ENCODE data around the gene HARBI1. TPM values are rescaled to one million over a fixed set of nuclear protein-coding genes. Genes with fewer than 3 reads are reported as not detected.

The HARBI1 gene
- total RNA-seq (1 to 10 TPM; 7.2 to 9.4 TPM), polyA plus RNA-seq (10 to 100 TPM in 1 of 2 donors, 1 to 10 TPM in 1; 8.7 to 10.6 TPM)

- DNase-seq: peak; percentile 92 to 95 (median 93)
- peak within 1 kb of the TSS; percentile 99 for H3K27ac ChIP-seq (ENCODE audit: low read depth, low read length)
- H3K36me3 ChIP-seq (ENCODE audit: insufficient read depth, low read length): peaks cover 6% of the 10 kb centered on the region
- H3K36me3 Mint-ChIP-seq: peaks cover 7 to 34% of the 10 kb centered on the region in 2 donors
- peaks cover 51% of the 10 kb centered on the region for H3K4me1 ChIP-seq (ENCODE audit: insufficient read depth, low read length)
- H3K9me3 ChIP-seq (ENCODE audit: control insufficient read depth in 1 of 2, low read length in 2 of 2): no peaks in the 10 kb centered on the region
- intact Hi-C loops (cut with micrococcal nuclease): loop anchor here (1.0 to 5.0 kb wide), 7 partner anchors 23 to 270 kb away; partner anchors contain the start of genes AMBRA1, ARHGAP1 and DGKZ
- H3K27me3 ChIP-seq (ENCODE audit: insufficient read depth, low read length): no peaks in the 10 kb centered on the region
- peak within 1 kb of the TSS; percentile 94 to 99 for H3K4me3 ChIP-seq (ENCODE audit: low read length in 2 of 2)
- H3K4me1 Mint-ChIP-seq: peaks cover 25 to 60% (median 41%) of the 10 kb centered on the region in 4 donors
- no peaks in the 10 kb centered on the region for H3K27me3 Mint-ChIP-seq
- H3K9me3 Mint-ChIP-seq: no peaks in the 10 kb centered on the region
- H3K27ac Mint-ChIP-seq: peak within 1 kb of the TSS; percentile 98 to 100 (median 99)
- POLR2A ChIA-PET (ENCODE audit: partially characterized antibody): interaction anchor here (0.6 to 4.0 kb wide), 15 partner anchors 8 to 497 kb away, joined by 3 to 27 read pairs (median 4); partner anchors contain the start of genes AMBRA1, ARHGAP1, PHF21A and ZNF408
- CTCF ChIA-PET (ENCODE audit: partially characterized antibody): interaction anchor here (0.6 to 3.2 kb wide), 21 partner anchors 11 to 1511 kb away, joined by 3 to 29 read pairs (median 4); partner anchors contain the start of genes AMBRA1, ARHGAP1 and ZNF408
- H3K4me3 Mint-ChIP-seq: peak within 1 kb of the TSS; percentile 93 to 100 (median 99)
Observed at GRCh38 chr11:46617134-46617971, at the start of gene HARBI1, which contains the start of gene ATG13. Gene HARBI1, minus strand, starts transcription at chr11:46617227. Its CDS starts 990 bp downstream, at chr11:46616237. Gene ATG13, plus strand, starts transcription at chr11:46617553. Its CDS starts 26,739 bp downstream, at chr11:46644292.

GRCh38 chr11:46666516-46666915, 49.5 kb upstream of the HARBI1 start:
- intact Hi-C loops (cut with micrococcal nuclease): no loop called here
- H3K27ac ChIP-seq (ENCODE audit: low read depth, low read length): no peak overlapping the region
- ChIA-PET POLR2A (ENCODE audit: partially characterized antibody) (interaction anchor here (1.1 kb wide), 1 partner anchor 8 kb away, joined by 3 read pairs; no protein-coding TSS in a partner anchor), CTCF (ENCODE audit: partially characterized antibody) (no interaction called here)
- no peaks in the 10 kb centered on the region for H3K9me3 ChIP-seq (ENCODE audit: control insufficient read depth in 1 of 2, low read length in 2 of 2)
- no peaks in the 10 kb centered on the region for H3K27me3 Mint-ChIP-seq
- peaks cover 66% of the 10 kb centered on the region for H3K36me3 ChIP-seq (ENCODE audit: insufficient read depth, low read length)
- no peak for DNase-seq
- H3K27ac Mint-ChIP-seq: peak overlapping the region in 4 of 7 donors; percentile 42 to 75 (median 56)
- no peak overlapping the region for H3K4me3 ChIP-seq (ENCODE audit: low read length in 2 of 2)
- peaks cover 0 to 1% (median 0%) of the 10 kb centered on the region in 8 donors for H3K9me3 Mint-ChIP-seq
- H3K27me3 ChIP-seq (ENCODE audit: insufficient read depth, low read length): no peaks in the 10 kb centered on the region
- H3K36me3 Mint-ChIP-seq: peaks cover 46 to 82% of the 10 kb centered on the region in 2 donors
- H3K4me3 Mint-ChIP-seq: no peak overlapping the region
- peaks cover 15 to 33% (median 24%) of the 10 kb centered on the region in 4 donors for H3K4me1 Mint-ChIP-seq
- peaks cover 27% of the 10 kb centered on the region for H3K4me1 ChIP-seq (ENCODE audit: insufficient read depth, low read length)

DNA sequence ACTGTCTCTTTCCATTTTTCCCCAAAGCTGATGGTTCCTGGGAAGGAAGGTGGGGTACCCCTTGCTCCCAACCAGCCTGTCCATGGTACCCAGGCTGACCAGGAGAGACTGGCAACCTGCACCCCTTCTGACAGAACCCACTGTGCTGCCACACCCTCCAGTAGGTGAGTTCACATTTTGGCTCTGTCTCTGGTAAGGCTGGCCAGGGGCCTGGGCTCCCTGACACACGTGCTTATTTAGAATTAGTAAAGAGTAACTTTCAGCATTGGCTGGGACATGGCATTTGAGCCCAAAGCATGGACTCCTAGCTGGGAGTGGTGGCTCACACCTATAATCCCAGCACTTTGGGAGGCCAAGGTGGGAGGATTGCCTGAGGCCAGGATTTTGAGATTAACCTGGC, 48.3 kb upstream of the HARBI1 start:
- peaks cover 15% of the 10 kb centered on the region for H3K4me1 ChIP-seq (ENCODE audit: insufficient read depth, low read length)
- Mint-ChIP-seq H3K36me3 (peaks cover 46 to 80% of the 10 kb centered on the region in 2 donors), H3K27me3 (no peaks in the 10 kb centered on the region), H3K4me1 (peaks cover 7 to 22% (median 15%) of the 10 kb centered on the region in 4 donors), H3K4me3 (no peak overlapping the region), H3K27ac (peak overlapping the region in 1 of 7 donors; percentile 29), H3K9me3 (peaks cover 0 to 1% (median 0%) of the 10 kb centered on the region in 8 donors)
- H3K4me3 ChIP-seq (ENCODE audit: low read length in 2 of 2): no peak overlapping the region
- intact Hi-C loops (cut with micrococcal nuclease): no loop called here
- CTCF ChIA-PET (ENCODE audit: partially characterized antibody): no interaction called here
- POLR2A ChIA-PET (ENCODE audit: partially characterized antibody): interaction anchor here (1.1 kb wide), 2 partner anchors 9 to 34 kb away, joined by 3 read pairs; partner anchors contain the start of gene ARHGAP1
- no peak for DNase-seq
- no peaks in the 10 kb centered on the region for H3K9me3 ChIP-seq (ENCODE audit: control insufficient read depth in 1 of 2, low read length in 2 of 2)
- no peak overlapping the region for H3K27ac ChIP-seq (ENCODE audit: low read depth, low read length)
- H3K27me3 ChIP-seq (ENCODE audit: insufficient read depth, low read length): no peaks in the 10 kb centered on the region
- H3K36me3 ChIP-seq (ENCODE audit: insufficient read depth, low read length): peaks cover 66% of the 10 kb centered on the region

GRCh38 chr11:46664612-46665011, 47.6 kb upstream of the HARBI1 start:
- Mint-ChIP-seq H3K27ac (peak overlapping the region in 3 of 7 donors; percentile 48 to 69 (median 49)), H3K36me3 (peaks cover 49 to 82% of the 10 kb centered on the region in 2 donors), H3K4me1 (peaks cover 6 to 16% (median 10%) of the 10 kb centered on the region in 4 donors), H3K9me3 (peaks cover 0 to 1% (median 0%) of the 10 kb centered on the region in 8 donors), H3K27me3 (no peaks in the 10 kb centered on the region), H3K4me3 (no peak overlapping the region)
- H3K4me3 ChIP-seq (ENCODE audit: low read length in 2 of 2): no peak overlapping the region
- no peaks in the 10 kb centered on the region for H3K27me3 ChIP-seq (ENCODE audit: insufficient read depth, low read length)
- intact Hi-C loops (cut with micrococcal nuclease): no loop called here
- POLR2A ChIA-PET (ENCODE audit: partially characterized antibody): no interaction called here
- no peak overlapping the region for H3K27ac ChIP-seq (ENCODE audit: low read depth, low read length)
- H3K36me3 ChIP-seq (ENCODE audit: insufficient read depth, low read length): peaks cover 69% of the 10 kb centered on the region
- H3K9me3 ChIP-seq (ENCODE audit: control insufficient read depth in 1 of 2, low read length in 2 of 2): no peaks in the 10 kb centered on the region
- CTCF ChIA-PET (ENCODE audit: partially characterized antibody): no interaction called here
- peaks cover 7% of the 10 kb centered on the region for H3K4me1 ChIP-seq (ENCODE audit: insufficient read depth, low read length)
- DNase-seq: no peak

GRCh38 chr11:46663277-46663940, 46.4 kb upstream of the HARBI1 start:
- Histone ChIP-seq H3K27ac (ENCODE audit: low read depth, low read length) (no peak overlapping the region), H3K9me3 (ENCODE audit: control insufficient read depth in 1 of 2, low read length in 2 of 2) (no peaks in the 10 kb centered on the region), H3K4me3 (ENCODE audit: low read length in 2 of 2) (no peak overlapping the region), H3K27me3 (ENCODE audit: insufficient read depth, low read length) (no peaks in the 10 kb centered on the region), H3K4me1 (ENCODE audit: insufficient read depth, low read length) (no peaks in the 10 kb centered on the region), H3K36me3 (ENCODE audit: insufficient read depth, low read length) (peaks cover 70% of the 10 kb centered on the region)
- intact Hi-C loops (cut with micrococcal nuclease): no loop called here
- ChIA-PET POLR2A (ENCODE audit: partially characterized antibody) (no interaction called here), CTCF (ENCODE audit: partially characterized antibody) (no interaction called here)
- Mint-ChIP-seq H3K27me3 (no peaks in the 10 kb centered on the region), H3K9me3 (peaks cover 0 to 1% (median 0%) of the 10 kb centered on the region in 8 donors), H3K27ac (peak overlapping the region in 1 of 7 donors; percentile 62), H3K36me3 (peaks cover 47 to 81% of the 10 kb centered on the region in 2 donors), H3K4me1 (peaks cover 0 to 5% (median under 1%) of the 10 kb centered on the region in 4 donors), H3K4me3 (no peak overlapping the region)
- DNase-seq: no peak

- no peak for DNase-seq
- Histone ChIP-seq H3K36me3 (ENCODE audit: insufficient read depth, low read length) (peaks cover 70% of the 10 kb centered on the region), H3K4me1 (ENCODE audit: insufficient read depth, low read length) (no peaks in the 10 kb centered on the region), H3K27me3 (ENCODE audit: insufficient read depth, low read length) (no peaks in the 10 kb centered on the region), H3K9me3 (ENCODE audit: control insufficient read depth in 1 of 2, low read length in 2 of 2) (no peaks in the 10 kb centered on the region), H3K27ac (ENCODE audit: low read depth, low read length) (no peak overlapping the region), H3K4me3 (ENCODE audit: low read length in 2 of 2) (no peak overlapping the region)
- H3K9me3 Mint-ChIP-seq: peaks cover 0 to 1% (median 0%) of the 10 kb centered on the region in 8 donors
- H3K4me1 Mint-ChIP-seq: peaks cover 0 to 5% (median under 1%) of the 10 kb centered on the region in 4 donors
- ChIA-PET CTCF (ENCODE audit: partially characterized antibody) (interaction anchor here (1.2 to 1.4 kb wide), 2 partner anchors 9 to 38 kb away, joined by 3 read pairs; partner anchors contain the start of genes ARHGAP1 and ZNF408), POLR2A (ENCODE audit: partially characterized antibody) (no interaction called here)
- H3K27me3 Mint-ChIP-seq: no peaks in the 10 kb centered on the region
- H3K36me3 Mint-ChIP-seq: peaks cover 48 to 81% of the 10 kb centered on the region in 2 donors
- H3K27ac Mint-ChIP-seq: peak overlapping the region in 4 of 7 donors; percentile 18 to 32 (median 22)
- no peak overlapping the region for H3K4me3 Mint-ChIP-seq
- intact Hi-C loops (cut with micrococcal nuclease): no loop called here
Observed at GRCh38 chr11:46662366-46662765, 45.3 kb upstream of the HARBI1 start.
